GM23248 (cell line): ENCODE results near the gene LRP2. TPM values are rescaled to one million over a fixed set of nuclear protein-coding genes. Genes with fewer than 3 reads are reported as not detected.

Source experiments
- DNase-seq: peaks from one replicate; pipeline ENCODE4 v3.0.0-alpha.2; 2015
- H2AFZ ChIP-seq: fragments of 200-600 bp; sonication (generic); 2 replicates; pipeline ENCODE4 v1.6.1; 2016; ENCODE audit warnings: antibody characterized with exemption
- H3F3A ChIP-seq: fragments of 200-600 bp; sonication (generic); 2 replicates; pipeline ENCODE4 v1.6.1; 2016; ENCODE audit warnings: mild to moderate bottlenecking, antibody characterized with exemption, mixed run types; ENCODE audit not compliant: insufficient read depth
- H3K27ac ChIP-seq: fragments of 200-600 bp; sonication (generic); 2 replicates; pipeline ENCODE4 v1.5.1; 2016; ENCODE audit warnings: mild to moderate bottlenecking
- H3K27me3 ChIP-seq: fragments of 200-600 bp; sonication (generic); replicated peaks from 2 replicates; pipeline ENCODE4 v1.6.1; 2016; ENCODE audit warnings: mild to moderate bottlenecking; ENCODE audit not compliant: insufficient read depth
- H3K36me3 ChIP-seq: fragments of 200-600 bp; sonication (generic); 2 replicates; pipeline ENCODE4 v1.6.1; 2016; ENCODE audit warnings: low read depth, mild to moderate bottlenecking
- H3K4me1 ChIP-seq: fragments of 200-600 bp; sonication (generic); 2 replicates; pipeline ENCODE4 v1.6.1; 2016; ENCODE audit warnings: mild to moderate bottlenecking; ENCODE audit not compliant: insufficient read depth
- H3K4me2 ChIP-seq: fragments of 200-600 bp; sonication (generic); one replicate; pipeline ENCODE4 v1.6.1; 2016; ENCODE audit warnings: mild to moderate bottlenecking; ENCODE audit not compliant: unreplicated experiment
- H3K4me3 ChIP-seq: fragments of 200-600 bp; sonication (generic); 2 replicates; pipeline ENCODE4 v1.5.1; 2016; ENCODE audit warnings: mild to moderate bottlenecking
- H3K79me2 ChIP-seq: fragments of 200-600 bp; sonication (generic); 2 replicates; pipeline ENCODE4 v1.6.1; 2016; ENCODE audit warnings: mild to moderate bottlenecking; ENCODE audit not compliant: insufficient read depth
- H3K9ac ChIP-seq: fragments of 200-600 bp; sonication (generic); 2 replicates; pipeline ENCODE4 v1.6.1; 2016; ENCODE audit warnings: mild to moderate bottlenecking
- H3K9me2 ChIP-seq: fragments of 200-600 bp; sonication (generic); 2 replicates; pipeline ENCODE4 v1.6.1; 2016; ENCODE audit warnings: mixed run types, mild to moderate bottlenecking, moderate library complexity; ENCODE audit not compliant: insufficient read depth
- H3K9me3 ChIP-seq: fragments of 200-600 bp; sonication (generic); one replicate; pipeline ENCODE4 v1.6.1; 2017; ENCODE audit warnings: low read depth
- H4K20me1 ChIP-seq: fragments of 200-600 bp; sonication (generic); 2 replicates; pipeline ENCODE4 v1.6.0; 2016; ENCODE audit not compliant: insufficient read depth
- EZH2 ChIP-seq: fragments of 200-600 bp; sonication (generic); IDR thresholded peaks from 2 replicates; pipeline ENCODE4 v1.6.1; 2018; ENCODE audit warnings: antibody characterized with exemption, mild to moderate bottlenecking; ENCODE audit not compliant: insufficient read depth, poor library complexity, severe bottlenecking
- EZH2phosphoT487 ChIP-seq: fragments of 200-600 bp; sonication (generic); IDR thresholded peaks from 2 replicates; pipeline ENCODE4 v1.6.1; 2018; ENCODE audit warnings: antibody characterized with exemption, moderate library complexity, mild to moderate bottlenecking, low read depth; ENCODE audit not compliant: insufficient read depth
- WGBS, 2 experiments: methylation state at CpG; one replicate each; pipeline ENCODE4 v1.1.6; 2015 to 2017; ENCODE audit warnings: low lambda C conversion rate in 2 of 2, low coverage in 1 of 2; ENCODE audit errors: missing lambda C conversion rate in 2 of 2; 5-methylcytosine and 5-hydroxymethylcytosine counted together
- in situ Hi-C: fragments of 300-500 bp; cut with MboI; formaldehyde crosslinking; loops from 2 replicates; pipeline ENCODE4 v1.15.0; 2020
- polyA plus RNA-seq: library from polyadenylated mRNA; unstranded; fragments of >200 nt; fragmentation: Nextera tagmentation; extraction: Ambion mirVana; gene quantifications from 2 replicates; pipeline ENCODE4 v1.2.1, GENCODE V29; 2016
- total RNA-seq: library from RNA; depleted of rRNA; stranded (reverse); fragments of >200 nt; shearing (Covaris generic); gene quantifications from 2 replicates; pipeline ENCODE4 v1.2.3, GENCODE V29; 2014

LRP2 gene
- total and polyA plus RNA-seq, 2 experiments from 2014 or later, result not detected

- Histone ChIP-seq H3K4me1 (no peaks in the 10 kb centered on the region), H3K9me2 (no peaks in the 10 kb centered on the region), H2AFZ (no peak overlapping the region), H3K9me3 (no peaks in the 10 kb centered on the region), H3K36me3 (no peaks in the 10 kb centered on the region), H3K27me3 (peaks cover 14% of the 10 kb centered on the region), H4K20me1 (no peaks in the 10 kb centered on the region), H3K9ac (no peak overlapping the region), H3K4me2 (no peak overlapping the region), H3K79me2 (no peaks in the 10 kb centered on the region), H3K4me3 (no peak overlapping the region), H3F3A (no peaks in the 10 kb centered on the region), H3K27ac (no peak overlapping the region)
- in situ Hi-C loops, result no loop called here
- 5 to 10% methylated on average over 2 of the region's 2 CpGs for WGBS, 2 experiments
- no peak for DNase-seq
- TF ChIP-seq EZH2phosphoT487, result no peak
- no peak for TF ChIP-seq EZH2
Measured at GRCh38 chr2:169118060-169118459, 244.3 kb downstream of the LRP2 start.

- H3F3A ChIP-seq, result no peaks in the 10 kb centered on the region
- no peaks in the 10 kb centered on the region for H3K36me3 ChIP-seq
- H3K9me3 ChIP-seq, result no peaks in the 10 kb centered on the region
- no peak for TF ChIP-seq EZH2phosphoT487
- TF ChIP-seq EZH2, result no peak
- H3K27ac ChIP-seq, result no peak overlapping the region
- no peak overlapping the region for H3K4me2 ChIP-seq
- H3K79me2 ChIP-seq, result no peaks in the 10 kb centered on the region
- no peak overlapping the region for H3K9ac ChIP-seq
- no peak overlapping the region for H2AFZ ChIP-seq
- H3K27me3 ChIP-seq, result peaks cover 19% of the 10 kb centered on the region
- H3K9me2 ChIP-seq, result no peaks in the 10 kb centered on the region
- DNase-seq, result no peak
- no peak overlapping the region for H3K4me3 ChIP-seq
- no peaks in the 10 kb centered on the region for H4K20me1 ChIP-seq
- in situ Hi-C loops, result no loop called here
- H3K4me1 ChIP-seq, result no peaks in the 10 kb centered on the region
Measured at GRCh38 chr2:169116993-169117392, 245.3 kb downstream of the LRP2 start.

GRCh38 chr2:169116327-169116726 is 246.0 kb downstream of the LRP2 start:
- TF ChIP-seq EZH2, result no peak
- no peak for TF ChIP-seq EZH2phosphoT487
- H3K9me2 ChIP-seq, result no peaks in the 10 kb centered on the region
- no peak overlapping the region for H2AFZ ChIP-seq
- in situ Hi-C loops, result no loop called here
- WGBS, 2 experiments, result 0 to 7% methylated on average over 2 of the region's 2 CpGs
- H4K20me1 ChIP-seq, result no peaks in the 10 kb centered on the region
- no peaks in the 10 kb centered on the region for H3K79me2 ChIP-seq
- H3K4me3 ChIP-seq, result no peak overlapping the region
- no peak overlapping the region for H3K9ac ChIP-seq
- no peaks in the 10 kb centered on the region for H3F3A ChIP-seq
- H3K9me3 ChIP-seq, result no peaks in the 10 kb centered on the region
- no peak overlapping the region for H3K4me2 ChIP-seq
- H3K36me3 ChIP-seq, result no peaks in the 10 kb centered on the region
- no peak for DNase-seq
- no peaks in the 10 kb centered on the region for H3K4me1 ChIP-seq
- peaks cover 21% of the 10 kb centered on the region for H3K27me3 ChIP-seq
- H3K27ac ChIP-seq, result no peak overlapping the region

GRCh38 chr2:169114056-169114455 is 248.3 kb downstream of the LRP2 start:
- H3K27me3 ChIP-seq, result peaks cover 41% of the 10 kb centered on the region
- no peaks in the 10 kb centered on the region for H3K9me3 ChIP-seq
- in situ Hi-C loops, result no loop called here
- TF ChIP-seq EZH2, result no peak
- no peak for TF ChIP-seq EZH2phosphoT487
- H2AFZ ChIP-seq, result no peak overlapping the region
- no peaks in the 10 kb centered on the region for H4K20me1 ChIP-seq
- H3K27ac ChIP-seq, result no peak overlapping the region
- H3K9me2 ChIP-seq, result no peaks in the 10 kb centered on the region
- DNase-seq, result no peak
- no peaks in the 10 kb centered on the region for H3F3A ChIP-seq
- H3K4me1 ChIP-seq, result no peaks in the 10 kb centered on the region
- WGBS, 2 experiments, result 43 to 52% methylated on average over 4 of the region's 4 CpGs
- H3K4me2 ChIP-seq, result no peak overlapping the region
- no peaks in the 10 kb centered on the region for H3K36me3 ChIP-seq
- no peak overlapping the region for H3K4me3 ChIP-seq
- H3K79me2 ChIP-seq, result no peaks in the 10 kb centered on the region
- H3K9ac ChIP-seq, result no peak overlapping the region

GRCh38 chr2:169112841-169113240 is 249.5 kb downstream of the LRP2 start:
- DNase-seq, result no peak

More at GRCh38 chr2:169112841-169113240, 249.5 kb downstream of the LRP2 start:
- Histone ChIP-seq H3K79me2 (no peaks in the 10 kb centered on the region), H3K27ac (no peak overlapping the region), H3K9ac (no peak overlapping the region), H3F3A (no peaks in the 10 kb centered on the region), H3K27me3 (peaks cover 41% of the 10 kb centered on the region), H3K4me1 (no peaks in the 10 kb centered on the region), H3K9me3 (no peaks in the 10 kb centered on the region), H3K9me2 (no peaks in the 10 kb centered on the region), H3K36me3 (no peaks in the 10 kb centered on the region), H2AFZ (no peak overlapping the region), H4K20me1 (no peaks in the 10 kb centered on the region), H3K4me2 (no peak overlapping the region), H3K4me3 (no peak overlapping the region)
- WGBS, 2 experiments, result 14 to 17% methylated on average over 6 of the region's 6 CpGs
- TF ChIP-seq EZH2phosphoT487, result no peak
- no peak for TF ChIP-seq EZH2
- in situ Hi-C loops, result no loop called here
